DOHH2 (cell line): Measurements from ENCODE around the gene TMEM190.

ENCODE experiments used
- H3F3A ChIP-seq: fragments of 200-600 bp; sonication (generic), shearing (Covaris generic); 2 replicates; pipeline ENCODE4 v1.6.0; 2016; ENCODE audit warnings: antibody characterized with exemption, mild to moderate bottlenecking; ENCODE audit not compliant: control insufficient read depth, insufficient read depth
- H3K27ac ChIP-seq: fragments of 200-600 bp; sonication (generic); 2 replicates; pipeline ENCODE4 v1.5.1; 2014; ENCODE audit warnings: low read depth, mild to moderate bottlenecking, low read length, moderate library complexity
- H3K27me3 ChIP-seq: fragments of 200-600 bp; sonication (generic); 2 replicates; pipeline ENCODE4 v1.6.1; 2014; ENCODE audit warnings: mild to moderate bottlenecking, low read length, mixed read lengths; ENCODE audit not compliant: control insufficient read depth
- H3K36me3 ChIP-seq: fragments of 200-600 bp; sonication (generic); 2 replicates; pipeline ENCODE4 v1.6.1; 2014; ENCODE audit warnings: mild to moderate bottlenecking, low read length, moderate library complexity, mixed read lengths; ENCODE audit not compliant: control insufficient read depth
- H3K4me1 ChIP-seq: fragments of 200-600 bp; sonication (generic); 2 replicates; pipeline ENCODE4 v1.6.1; 2014; ENCODE audit warnings: mild to moderate bottlenecking, low read length, mixed read lengths; ENCODE audit not compliant: control insufficient read depth
- H3K4me2 ChIP-seq: fragments of 200-600 bp; sonication (generic); 2 replicates; pipeline ENCODE4 v1.6.0; 2014; ENCODE audit warnings: mild to moderate bottlenecking, low read length, moderate library complexity
- H3K4me3 ChIP-seq: fragments of 200-600 bp; sonication (generic); 2 replicates; pipeline ENCODE4 v1.5.1; 2014; ENCODE audit warnings: mild to moderate bottlenecking, low read length, mixed read lengths
- H3K79me2 ChIP-seq: fragments of 200-600 bp; sonication (generic); 2 replicates; pipeline ENCODE4 v1.6.1; 2014; ENCODE audit warnings: mild to moderate bottlenecking, low read length, mixed read lengths; ENCODE audit not compliant: control insufficient read depth
- H3K9me2 ChIP-seq: fragments of 200-600 bp; sonication (generic); replicated peaks from 2 replicates; pipeline ENCODE4 v1.6.1; 2014; ENCODE audit warnings: mild to moderate bottlenecking, low read length, mixed read lengths; ENCODE audit not compliant: control insufficient read depth
- H3K9me3 ChIP-seq: fragments of 200-600 bp; sonication (generic); 2 replicates; pipeline ENCODE4 v1.6.1; 2014; ENCODE audit warnings: antibody characterized with exemption, low read length, mixed read lengths; ENCODE audit not compliant: control insufficient read depth, insufficient read depth
- H4K20me1 ChIP-seq: fragments of 200-600 bp; sonication (generic); 2 replicates; pipeline ENCODE4 v1.6.0; 2014; ENCODE audit warnings: low read depth, mild to moderate bottlenecking, antibody characterized with exemption, low read length, moderate library complexity; ENCODE audit not compliant: control insufficient read depth, insufficient read depth
- EZH2phosphoT487 ChIP-seq: fragments of 200-600 bp; sonication (generic); IDR thresholded peaks from 2 replicates; pipeline ENCODE4 v1.6.1; 2017; ENCODE audit warnings: borderline replicate concordance, mild to moderate bottlenecking, antibody characterized with exemption, low read length, moderate library complexity, mixed read lengths
- TF ChIP-seq, protein P1 (sequence below): fragments of 200-600 bp; sonication (generic); IDR thresholded peaks from one replicate; pipeline ENCODE4 v1.5.1; 2014; ENCODE audit warnings: antibody characterized with exemption, mild to moderate bottlenecking, low read depth, low read length; ENCODE audit not compliant: poor library complexity, severe bottlenecking

TMEM190 gene

DNA sequence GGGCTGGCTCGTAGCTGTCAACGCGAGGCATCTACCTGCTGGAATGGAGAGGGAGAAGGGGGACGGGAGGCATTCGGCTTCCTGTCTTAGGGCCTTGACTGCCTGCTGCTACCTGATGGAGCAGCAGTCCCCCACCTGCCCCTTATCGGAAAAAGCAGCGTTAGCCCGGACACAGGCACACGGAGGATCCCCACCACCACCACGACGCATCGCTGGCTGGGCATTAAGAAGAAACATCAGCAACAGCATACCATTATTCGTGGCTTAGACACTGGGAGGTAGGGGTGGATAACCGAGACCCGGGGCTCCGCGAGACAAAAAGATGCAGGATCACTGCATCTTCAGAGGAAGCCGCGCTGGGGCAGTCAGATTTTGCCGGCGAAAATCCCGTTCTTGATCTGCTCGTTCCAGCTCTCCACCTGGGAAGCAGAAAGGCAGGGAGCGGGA is 23.2 kb upstream of the TMEM190 start:
- H3K4me1 ChIP-seq = peaks cover 11% of the 10 kb centered on the region
- no peaks in the 10 kb centered on the region for H3K9me2 ChIP-seq
- H3K4me2 ChIP-seq = peak overlapping the region; percentile 56
- H4K20me1 ChIP-seq = no peaks in the 10 kb centered on the region
- H3K36me3 ChIP-seq = no peaks in the 10 kb centered on the region
- TF ChIP-seq EZH2phosphoT487 = no peak
- H3F3A ChIP-seq = no peaks in the 10 kb centered on the region
- H3K9me3 ChIP-seq = no peaks in the 10 kb centered on the region
- peaks cover 43% of the 10 kb centered on the region for H3K27me3 ChIP-seq
- H3K79me2 ChIP-seq = no peaks in the 10 kb centered on the region
- H3K4me3 ChIP-seq = peak overlapping the region; percentile 56
- H3K27ac ChIP-seq = no peak overlapping the region

DNA sequence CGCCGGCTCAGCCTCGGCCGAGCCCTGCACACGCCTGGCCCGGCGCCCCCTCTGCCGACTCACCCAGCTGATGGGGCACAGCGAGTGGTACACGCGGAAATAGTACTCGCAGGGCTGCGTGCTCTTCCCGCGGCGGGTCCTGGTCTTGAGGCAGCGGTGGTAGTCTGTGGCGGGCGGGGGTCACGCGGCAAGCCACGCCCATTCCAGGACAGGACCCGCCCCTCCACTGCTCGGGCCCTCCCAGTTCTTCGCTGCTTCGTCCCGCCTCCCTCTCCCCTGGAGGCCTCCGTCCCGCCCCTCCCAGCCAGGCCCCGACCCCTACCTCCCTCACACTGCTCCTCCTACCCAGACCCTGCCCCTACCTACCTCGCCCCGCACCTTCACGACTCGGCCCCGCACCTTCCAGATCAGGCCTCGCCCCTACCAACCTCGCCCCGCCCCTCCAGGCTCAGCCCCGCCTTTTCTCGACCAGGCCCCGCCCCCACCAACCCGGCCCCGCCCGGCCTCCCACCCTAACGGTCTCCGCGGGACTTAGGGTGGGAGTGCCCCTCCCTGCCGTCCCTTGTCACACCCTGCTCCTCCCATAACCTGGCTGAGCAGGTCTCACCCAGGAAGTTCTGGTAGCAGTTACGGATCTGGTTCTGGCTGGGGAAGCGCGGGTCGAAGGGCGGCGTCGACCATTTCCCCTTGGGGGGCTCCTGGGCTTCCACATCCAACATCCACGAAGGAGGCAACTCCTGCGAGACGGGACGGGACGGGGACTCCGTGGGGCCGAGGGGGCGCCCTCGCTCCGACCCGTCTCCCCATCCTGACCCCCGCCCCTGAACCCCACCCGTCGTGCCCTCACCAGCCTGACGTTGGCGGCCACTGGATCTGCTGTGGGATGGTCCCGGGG is 22.6 kb upstream of the TMEM190 start:
- H3K27me3 ChIP-seq = peaks cover 43% of the 10 kb centered on the region

DNA sequence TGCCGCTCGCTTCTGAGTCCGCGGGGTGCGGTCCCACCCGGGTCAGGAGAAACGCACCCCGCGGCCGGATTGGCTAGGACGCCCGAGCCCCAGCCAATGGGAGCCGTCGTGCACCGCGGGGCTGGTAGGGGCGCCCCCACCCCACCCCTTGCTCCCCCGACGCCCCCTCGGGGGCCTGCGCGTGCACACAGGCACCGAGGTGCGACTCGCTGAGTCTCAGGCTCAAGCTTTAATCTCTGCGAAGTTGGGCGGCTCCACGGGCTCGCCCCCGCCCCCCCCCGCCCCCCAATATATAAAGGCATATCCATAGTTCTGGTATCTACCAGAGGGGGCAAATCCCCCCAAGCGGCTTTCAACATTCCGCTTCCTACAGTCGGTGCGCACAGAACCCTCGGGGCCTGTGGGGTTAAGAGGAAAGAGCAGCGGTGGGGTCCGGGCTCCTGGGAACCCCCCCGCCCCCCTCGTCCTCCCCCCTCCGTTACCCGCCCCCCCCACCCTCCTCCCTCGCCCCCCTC is 21.9 kb upstream of the TMEM190 start, which contains the start of gene COX6B2:
Gene COX6B2 (minus strand): TSS at position 22 of the 515 bp plus-strand sequence. CDS start 198 bp downstream, outside the sequence.
- peaks cover 11% of the 10 kb centered on the region for H3K4me1 ChIP-seq
- H4K20me1 ChIP-seq = no peaks in the 10 kb centered on the region
- no peak within 1 kb of the TSS for H3K27ac ChIP-seq
- H3K9me3 ChIP-seq = no peaks in the 10 kb centered on the region
- H3K9me2 ChIP-seq = no peaks in the 10 kb centered on the region
- peak within 1 kb of the TSS; percentile 56 for H3K4me3 ChIP-seq
- H3K4me2 ChIP-seq = peak within 1 kb of the TSS; percentile 56
- TF ChIP-seq EZH2phosphoT487 = no peak
- TF ChIP-seq, protein P1, sequence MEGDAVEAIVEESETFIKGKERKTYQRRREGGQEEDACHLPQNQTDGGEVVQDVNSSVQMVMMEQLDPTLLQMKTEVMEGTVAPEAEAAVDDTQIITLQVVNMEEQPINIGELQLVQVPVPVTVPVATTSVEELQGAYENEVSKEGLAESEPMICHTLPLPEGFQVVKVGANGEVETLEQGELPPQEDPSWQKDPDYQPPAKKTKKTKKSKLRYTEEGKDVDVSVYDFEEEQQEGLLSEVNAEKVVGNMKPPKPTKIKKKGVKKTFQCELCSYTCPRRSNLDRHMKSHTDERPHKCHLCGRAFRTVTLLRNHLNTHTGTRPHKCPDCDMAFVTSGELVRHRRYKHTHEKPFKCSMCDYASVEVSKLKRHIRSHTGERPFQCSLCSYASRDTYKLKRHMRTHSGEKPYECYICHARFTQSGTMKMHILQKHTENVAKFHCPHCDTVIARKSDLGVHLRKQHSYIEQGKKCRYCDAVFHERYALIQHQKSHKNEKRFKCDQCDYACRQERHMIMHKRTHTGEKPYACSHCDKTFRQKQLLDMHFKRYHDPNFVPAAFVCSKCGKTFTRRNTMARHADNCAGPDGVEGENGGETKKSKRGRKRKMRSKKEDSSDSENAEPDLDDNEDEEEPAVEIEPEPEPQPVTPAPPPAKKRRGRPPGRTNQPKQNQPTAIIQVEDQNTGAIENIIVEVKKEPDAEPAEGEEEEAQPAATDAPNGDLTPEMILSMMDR = no peak
- no peaks in the 10 kb centered on the region for H3K36me3 ChIP-seq
- no peaks in the 10 kb centered on the region for H3F3A ChIP-seq
- no peaks in the 10 kb centered on the region for H3K79me2 ChIP-seq
- H3K27me3 ChIP-seq = peaks cover 43% of the 10 kb centered on the region

More for the DNA sequence above, 22.6 kb upstream of the TMEM190 start:
- Histone ChIP-seq H3K79me2 (no peaks in the 10 kb centered on the region), H3K4me3 (peak overlapping the region; percentile 56), H3K27ac (no peak overlapping the region), H4K20me1 (no peaks in the 10 kb centered on the region), H3K4me1 (peaks cover 11% of the 10 kb centered on the region), H3F3A (no peaks in the 10 kb centered on the region), H3K9me3 (no peaks in the 10 kb centered on the region), H3K9me2 (no peaks in the 10 kb centered on the region), H3K4me2 (peak overlapping the region; percentile 56), H3K36me3 (no peaks in the 10 kb centered on the region)
- TF ChIP-seq, protein P1 = no peak
- no peak for TF ChIP-seq EZH2phosphoT487
